Smooth muscle cell (in vitro differentiated cells): Measurements from ENCODE around the gene SERPING1. TPM values are rescaled to one million over a fixed set of nuclear protein-coding genes. Genes with fewer than 3 reads are reported as not detected.

ENCODE experiments used
- DNase-seq: peaks from one replicate; lab custom pipeline; 2025; ENCODE audit not compliant: unreplicated experiment; lab: John Stamatoyannopoulos, UW
- H2AFZ ChIP-seq: fragments of 200-600 bp; sonication (generic); 2 replicates; pipeline ENCODE4 v1.6.0; 2016; ENCODE audit warnings: antibody characterized with exemption, low read depth, mild to moderate bottlenecking
- H3F3A ChIP-seq: fragments of 200-600 bp; sonication (generic); 2 replicates; pipeline ENCODE4 v1.6.0; 2017; ENCODE audit warnings: antibody characterized with exemption, low read depth
- H3K27ac ChIP-seq: fragments of 200-600 bp; sonication (generic); 2 replicates; pipeline ENCODE4 v1.5.1; 2016; ENCODE audit warnings: low read depth, mild to moderate bottlenecking
- H3K27me3 ChIP-seq: fragments of 200-600 bp; sonication (generic); 2 replicates; pipeline ENCODE4 v1.6.1; 2016; ENCODE audit warnings: low read depth, mild to moderate bottlenecking
- H3K36me3 ChIP-seq: fragments of 200-600 bp; sonication (generic); 2 replicates; pipeline ENCODE4 v1.5.1; 2016; ENCODE audit warnings: low read depth
- H3K4me1 ChIP-seq: fragments of 200-600 bp; sonication (generic); 2 replicates; pipeline ENCODE4 v1.5.1; 2016; ENCODE audit warnings: low read depth
- H3K4me2 ChIP-seq: fragments of 200-600 bp; sonication (generic); 2 replicates; pipeline ENCODE4 v1.6.0; 2016; ENCODE audit warnings: mild to moderate bottlenecking
- H3K4me3 ChIP-seq: fragments of 200-600 bp; sonication (generic); 2 replicates; pipeline ENCODE4 v1.5.1; 2016; ENCODE audit warnings: mild to moderate bottlenecking
- H3K79me2 ChIP-seq: fragments of 200-600 bp; sonication (generic); 2 replicates; pipeline ENCODE4 v1.6.0; 2016; ENCODE audit warnings: low read depth, mild to moderate bottlenecking
- H3K9ac ChIP-seq: fragments of 200-600 bp; sonication (generic); 2 replicates; pipeline ENCODE4 v1.6.0; 2016; ENCODE audit warnings: low read depth
- H3K9me3 ChIP-seq: fragments of 200-600 bp; sonication (generic); replicated peaks from 2 replicates; pipeline ENCODE4 v1.5.1; 2016; ENCODE audit warnings: low read depth
- H4K20me1 ChIP-seq: fragments of 200-600 bp; sonication (generic); 2 replicates; pipeline ENCODE4 v1.6.0; 2016; ENCODE audit warnings: low read depth
- CTCF ChIP-seq: fragments of 200-600 bp; sonication (generic); IDR thresholded peaks from 2 replicates; pipeline ENCODE4 v1.5.1; 2017; ENCODE audit warnings: borderline replicate concordance, mild to moderate bottlenecking, antibody characterized with exemption; ENCODE audit not compliant: insufficient read depth, poor library complexity, severe bottlenecking
- WGBS: methylation state at CpG from one replicate; pipeline ENCODE4 v1.1.7; 2016; ENCODE audit warnings: low lambda C conversion rate; 5-methylcytosine and 5-hydroxymethylcytosine counted together
- microRNA counts: library from miRNA; unstranded; fragments of <30 nt; microRNA quantifications from one replicate; lab custom pipeline; 2016
- microRNA-seq: library from miRNA; unstranded; fragments of <30 nt; microRNA quantifications from one replicate; pipeline ENCODE4, GENCODE V29; 2016; ENCODE audit warnings: borderline number of aligned reads
- polyA plus RNA-seq: library from polyadenylated mRNA; unstranded; fragments of >200 nt; fragmentation: Nextera tagmentation; extraction: Ambion mirVana; gene quantifications from 2 replicates; pipeline ENCODE4 v1.2.1, GENCODE V29; 2016
- small RNA-seq: library from RNA; depleted of rRNA; stranded (forward); fragments of <200 nt; gene quantifications from one replicate; pipeline ENCODE3, GENCODE V24; 2014
- total RNA-seq: library from RNA; depleted of rRNA; stranded (reverse); fragments of >200 nt; gene quantifications from 2 replicates; pipeline ENCODE4 v1.2.3, GENCODE V29; 2014

The SERPING1 gene
- total and polyA plus RNA-seq, 2 experiments from 2014 or later, result 47.8 to 95.8 TPM

DNA sequence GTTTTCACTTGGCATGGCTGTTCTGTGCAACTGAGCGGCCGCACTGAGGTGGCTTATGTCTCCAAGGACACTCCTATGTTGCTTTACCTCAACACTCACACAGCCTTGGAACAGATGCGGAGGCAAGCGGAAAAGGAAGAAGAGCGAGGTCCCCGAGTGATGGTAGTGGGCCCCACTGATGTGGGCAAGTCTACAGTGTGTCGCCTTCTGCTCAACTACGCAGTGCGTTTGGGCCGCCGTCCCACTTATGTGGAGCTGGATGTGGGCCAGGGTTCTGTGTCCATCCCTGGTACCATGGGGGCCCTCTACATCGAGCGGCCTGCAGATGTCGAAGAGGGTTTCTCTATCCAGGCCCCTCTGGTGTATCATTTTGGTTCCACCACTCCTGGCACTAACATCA, 62.2 kb downstream of the SERPING1 start:
- no peak overlapping the region for H3K4me3 ChIP-seq
- H3F3A ChIP-seq, result no peaks in the 10 kb centered on the region
- 95% methylated on average over 14 of the region's 14 CpGs for WGBS
- H3K27me3 ChIP-seq, result no peaks in the 10 kb centered on the region
- H2AFZ ChIP-seq, result no peak overlapping the region
- peaks cover 20% of the 10 kb centered on the region for H3K79me2 ChIP-seq
- no peak for DNase-seq
- no peak overlapping the region for H3K27ac ChIP-seq
- no peaks in the 10 kb centered on the region for H3K9me3 ChIP-seq
- H3K4me1 ChIP-seq, result peaks cover 6% of the 10 kb centered on the region
- H3K36me3 ChIP-seq, result peaks cover 12% of the 10 kb centered on the region
- no peaks in the 10 kb centered on the region for H4K20me1 ChIP-seq
- no peak overlapping the region for H3K4me2 ChIP-seq
- H3K9ac ChIP-seq, result no peak overlapping the region
- no peak for TF ChIP-seq CTCF

DNA sequence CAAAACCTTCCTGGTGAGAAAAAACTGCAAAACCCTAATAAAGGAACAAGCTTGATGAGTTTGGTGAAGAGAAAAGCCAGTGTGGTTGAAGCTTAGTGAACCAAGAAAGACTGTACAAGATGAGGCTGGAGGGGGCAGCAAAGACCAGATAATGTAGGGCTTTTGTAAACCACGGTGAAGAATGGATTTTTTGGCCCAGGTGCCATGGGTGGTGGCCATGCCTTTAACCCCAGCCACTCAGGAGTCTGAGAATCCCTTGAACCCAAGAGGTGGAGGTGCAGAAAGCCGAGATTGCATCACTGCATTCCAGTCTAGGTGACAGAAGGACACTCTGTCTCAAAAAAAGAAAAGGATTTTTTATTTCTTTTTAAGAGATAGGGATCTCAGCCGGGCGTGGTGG, 65.4 kb downstream of the SERPING1 start:
- Histone ChIP-seq H2AFZ (no peak overlapping the region), H4K20me1 (no peaks in the 10 kb centered on the region), H3K9ac (no peak overlapping the region), H3K36me3 (peaks cover 12% of the 10 kb centered on the region), H3K4me3 (no peak overlapping the region), H3K79me2 (peaks cover 19% of the 10 kb centered on the region), H3K27ac (no peak overlapping the region), H3K4me1 (peaks cover 9% of the 10 kb centered on the region), H3F3A (no peaks in the 10 kb centered on the region), H3K4me2 (no peak overlapping the region), H3K27me3 (no peaks in the 10 kb centered on the region), H3K9me3 (no peaks in the 10 kb centered on the region)
- TF ChIP-seq CTCF, result peak; percentile 10
- 87% methylated on average over 4 of the region's 4 CpGs for WGBS
- no peak for DNase-seq

GRCh38 chr11:57663975-57664374, 66.5 kb downstream of the SERPING1 start:
- no peak for TF ChIP-seq CTCF
- no peak overlapping the region for H2AFZ ChIP-seq
- H3K4me3 ChIP-seq, result no peak overlapping the region
- no peak for DNase-seq
- peaks cover 5% of the 10 kb centered on the region for H3K4me1 ChIP-seq
- H3K36me3 ChIP-seq, result peaks cover 12% of the 10 kb centered on the region
- no peaks in the 10 kb centered on the region for H3K27me3 ChIP-seq
- no peak overlapping the region for H3K4me2 ChIP-seq
- 96% methylated on average over 9 of the region's 9 CpGs for WGBS
- H3K27ac ChIP-seq, result no peak overlapping the region
- H4K20me1 ChIP-seq, result no peaks in the 10 kb centered on the region
- no peaks in the 10 kb centered on the region for H3F3A ChIP-seq
- H3K9me3 ChIP-seq, result no peaks in the 10 kb centered on the region
- peaks cover 13% of the 10 kb centered on the region for H3K79me2 ChIP-seq
- H3K9ac ChIP-seq, result no peak overlapping the region

MicroRNA genes within 50 kb of the gene (microRNA counts, 767-probe panel; counts per million panel counts)
- 10,823 counts per million, percentile 89 among the panel's probes with 10 or more counts for microRNA hsa-miR-130a-3p (lab: Ali Mortazavi, UCI)

Small RNAs within 50 kb of the gene (microRNA-seq; reads per million reads assigned to microRNA genes)
- 20,049 reads per million, percentile 96 among the genes with 10 or more reads in this experiment for gene MIR130A

Small RNAs within 50 kb of the gene (small RNA-seq; reads per million reads assigned to genes)
- 352 reads per million, percentile 99 among the genes with 10 or more reads in this experiment for gene MIR130A

Other genes with a start within 250 kb of the SERPING1 start
- not detected in 2 replicates for gene PRG3, start 216.5 kb upstream of the SERPING1 start, total RNA-seq
- not detected in 2 replicates for gene PRG3, start 216.5 kb upstream of the SERPING1 start, polyA plus RNA-seq
- gene PRG2, start 207.0 kb upstream of the SERPING1 start, total RNA-seq, result not detected in 2 replicates
- not detected in 2 replicates for gene PRG2, start 207.0 kb upstream of the SERPING1 start, polyA plus RNA-seq
- 8.0 and 9.3 TPM in 2 replicates for gene SLC43A3, start 170.6 kb upstream of the SERPING1 start, total RNA-seq
- 12.8 and 13.5 TPM in 2 replicates for gene SLC43A3, start 170.6 kb upstream of the SERPING1 start, polyA plus RNA-seq
- 0.18 TPM in 1 of 2 replicates, not detected in the other for gene RTN4RL2, start 137.2 kb upstream of the SERPING1 start, total RNA-seq
- 0.34 and 0.76 TPM in 2 replicates for gene RTN4RL2, start 137.2 kb upstream of the SERPING1 start, polyA plus RNA-seq
- 1.3 and 9.4 TPM in 2 replicates for gene SLC43A1, start 82.0 kb upstream of the SERPING1 start, total RNA-seq
- gene SLC43A1, start 82.0 kb upstream of the SERPING1 start, polyA plus RNA-seq, result 7.3 and 7.4 TPM in 2 replicates
- gene TIMM10, start 66.9 kb upstream of the SERPING1 start, total RNA-seq, result 31.1 and 34.2 TPM in 2 replicates
- 108 and 110 TPM in 2 replicates for gene TIMM10, start 66.9 kb upstream of the SERPING1 start, polyA plus RNA-seq
- gene SMTNL1, start 60.1 kb upstream of the SERPING1 start, total RNA-seq, result not detected in 2 replicates
- gene SMTNL1, start 60.1 kb upstream of the SERPING1 start, polyA plus RNA-seq, result not detected in 2 replicates
- gene UBE2L6, start 30.0 kb upstream of the SERPING1 start, total RNA-seq, result 14.4 and 15.1 TPM in 2 replicates
- 28.2 and 28.8 TPM in 2 replicates for gene UBE2L6, start 30.0 kb upstream of the SERPING1 start, polyA plus RNA-seq
- gene YPEL4, start 52.2 kb downstream of the SERPING1 start, total RNA-seq, result 0.18 and 2.5 TPM in 2 replicates
- gene YPEL4, start 52.2 kb downstream of the SERPING1 start, polyA plus RNA-seq, result 2.0 and 2.9 TPM in 2 replicates
- gene CLP1, start 60.1 kb downstream of the SERPING1 start, total RNA-seq, result 18.3 and 23.0 TPM in 2 replicates
- 18.0 and 19.7 TPM in 2 replicates for gene CLP1, start 60.1 kb downstream of the SERPING1 start, polyA plus RNA-seq
- 37.2 and 38.0 TPM in 2 replicates for gene ZDHHC5, start 70.4 kb downstream of the SERPING1 start, total RNA-seq
- gene ZDHHC5, start 70.4 kb downstream of the SERPING1 start, polyA plus RNA-seq, result 33.2 and 34.5 TPM in 2 replicates
- gene MED19, start 114.5 kb downstream of the SERPING1 start, total RNA-seq, result 25.3 and 36.9 TPM in 2 replicates
- gene MED19, start 114.5 kb downstream of the SERPING1 start, polyA plus RNA-seq, result 37.9 and 43.8 TPM in 2 replicates
- gene TMX2, start 114.9 kb downstream of the SERPING1 start, total RNA-seq, result 75.4 and 82.6 TPM in 2 replicates
- gene TMX2, start 114.9 kb downstream of the SERPING1 start, polyA plus RNA-seq, result 86.6 and 87.0 TPM in 2 replicates
- gene SELENOH, start 143.8 kb downstream of the SERPING1 start, total RNA-seq, result 120 and 131 TPM in 2 replicates
- gene SELENOH, start 143.8 kb downstream of the SERPING1 start, polyA plus RNA-seq, result 141 and 143 TPM in 2 replicates
- gene BTBD18, start 154.1 kb downstream of the SERPING1 start, total RNA-seq, result not detected in 2 replicates
- gene BTBD18, start 154.1 kb downstream of the SERPING1 start, polyA plus RNA-seq, result 0.22 and 0.50 TPM in 2 replicates
- 135 and 156 TPM in 2 replicates for gene CTNND1, start 164.1 kb downstream of the SERPING1 start, total RNA-seq
- 66.0 and 74.8 TPM in 2 replicates for gene CTNND1, start 164.1 kb downstream of the SERPING1 start, polyA plus RNA-seq